ENCODE results near the gene CAMK2N2. TPM values are rescaled to one million over a fixed set of nuclear protein-coding genes. Genes with fewer than 3 reads are reported as not detected.

The CAMK2N2 gene
- total RNA-seq, 4 donors from 2014 or later = not detected

GRCh38 chr3:184248454-184249411 lies 12.6 kb downstream of the CAMK2N2 start, which contains the start of gene ALG3:
Gene ALG3 (minus strand): TSS chr3:184248962. CDS start chr3:184248940, 22 bp downstream.
- TF ChIP-seq CTCF (IDR thresholded peaks at IDR 0.05) (no peak), POLR2A (IDR thresholded peaks at IDR 0.05) (peak in 1 of 4 donors; percentile 68)
- peak; percentile 29 for DNase-seq
- 0 to 1% methylated on average over 25 to 42 of the region's 49 CpGs for WGBS, 2 donors
- Histone ChIP-seq H3K27ac (peak within 1 kb of the TSS; percentile 80 to 91 (median 86)), H3K9me3 (no peaks in the 10 kb centered on the region), H3K27me3 (no peaks in the 10 kb centered on the region), H3K4me3 (peak within 1 kb of the TSS; percentile 74 to 89 (median 76)), H3K4me1 (peaks cover 5 to 30% (median 17%) of the 10 kb centered on the region in 3 donors), H3K36me3 (peaks cover 16 to 25% (median 17%) of the 10 kb centered on the region in 3 donors)
- intact Hi-C loops (cut with DNase I) = no loop called here

DNA sequence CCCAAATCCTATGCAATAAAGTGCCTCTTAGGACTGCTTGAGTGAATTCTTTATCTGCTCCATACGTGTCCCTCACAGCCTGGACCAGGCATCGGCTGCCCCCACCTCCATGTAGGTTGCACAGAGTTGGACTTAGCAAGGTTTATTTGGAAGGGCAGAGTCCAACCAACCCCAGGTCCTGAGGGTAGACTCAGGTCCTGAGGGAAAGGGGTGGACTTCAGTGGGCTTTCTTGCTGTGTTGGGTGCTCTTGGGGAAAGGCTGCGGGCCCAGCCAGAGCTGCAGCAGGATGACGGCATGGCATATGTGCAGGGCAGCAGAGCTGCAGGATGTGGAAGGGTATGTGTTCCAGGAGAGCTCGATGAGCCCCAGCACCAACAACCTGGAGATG lies 19.1 kb downstream of the CAMK2N2 start:
- no peaks in the 10 kb centered on the region for H3K9me3 ChIP-seq
- H3K27me3 ChIP-seq = peaks cover 0 to 18% (median 0%) of the 10 kb centered on the region in 4 donors
- H3K4me3 ChIP-seq = no peak overlapping the region
- 67 to 80% methylated on average over 1 to 4 of the region's 5 CpGs for WGBS, 2 donors
- H3K4me1 ChIP-seq = peaks cover under 1 to 18% (median 8%) of the 10 kb centered on the region in 3 donors
- no peak for TF ChIP-seq POLR2A (IDR thresholded peaks at IDR 0.05)
- TF ChIP-seq CTCF (IDR thresholded peaks at IDR 0.05) = no peak
- intact Hi-C loops (cut with DNase I) = loop anchor here (5.0 kb wide), 1 partner anchor 95 kb away; no protein-coding TSS in a partner anchor
- no peak for DNase-seq
- no peak overlapping the region for H3K27ac ChIP-seq
- peaks cover 22 to 45% (median 31%) of the 10 kb centered on the region in 3 donors for H3K36me3 ChIP-seq

- 17 to 48% methylated on average over 3 of the region's 46 CpGs for WGBS, 2 donors
- Histone ChIP-seq H3K27ac (peak overlapping the region in 2 of 4 donors; percentile 35 to 55), H3K4me3 (peak overlapping the region; percentile 12 to 38 (median 26)), H3K4me1 (peaks cover 0 to 14% (median 7%) of the 10 kb centered on the region in 3 donors), H3K27me3 (peaks cover 0 to 24% (median 0%) of the 10 kb centered on the region in 4 donors), H3K36me3 (peaks cover 22 to 45% (median 31%) of the 10 kb centered on the region in 3 donors), H3K9me3 (no peaks in the 10 kb centered on the region)
- TF ChIP-seq POLR2A (IDR thresholded peaks at IDR 0.05) (no peak), CTCF (IDR thresholded peaks at IDR 0.05) (peak in 5 of 6 experiments; percentile 54 to 81 (median 55))
- no peak for DNase-seq
- intact Hi-C loops (cut with DNase I) = loop anchor here (5.0 kb wide), 1 partner anchor 94 kb away; no protein-coding TSS in a partner anchor
Observed at GRCh38 chr3:184241447-184242296, 19.7 kb downstream of the CAMK2N2 start.

- H3K9me3 ChIP-seq = no peaks in the 10 kb centered on the region
- intact Hi-C loops (cut with DNase I) = loop anchor here (5.0 kb wide), 1 partner anchor 94 kb away; no protein-coding TSS in a partner anchor
- H3K36me3 ChIP-seq = peaks cover 22 to 43% (median 31%) of the 10 kb centered on the region in 3 donors
- H3K27me3 ChIP-seq = peaks cover 0 to 30% (median 0%) of the 10 kb centered on the region in 4 donors
- H3K4me3 ChIP-seq = peak overlapping the region in 1 of 4 donors; percentile 38
- 29 to 37% methylated on average over 12 to 13 of the region's 17 CpGs for WGBS, 2 donors
- DNase-seq = no peak
- peak overlapping the region in 1 of 4 donors; percentile 55 for H3K27ac ChIP-seq
- TF ChIP-seq POLR2A (IDR thresholded peaks at IDR 0.05) = no peak
- no peak for TF ChIP-seq CTCF (IDR thresholded peaks at IDR 0.05)
- H3K4me1 ChIP-seq = peaks cover 0 to 14% (median 7%) of the 10 kb centered on the region in 3 donors
Observed at GRCh38 chr3:184241141-184241446, 20.3 kb downstream of the CAMK2N2 start.
